PC-9 (cell line): ENCODE measurements around the gene HEXIM1. TPM values are rescaled to one million over a fixed set of nuclear protein-coding genes. Genes with fewer than 3 reads are reported as not detected.

Experiments
- BruUV-seq: library from RNA; stranded (reverse); fragments of 400-500 nt; replicated peaks from 2 replicates; lab custom pipeline; 2021; lab: Mats Ljungman, UMichigan
- CTCF ChIA-PET: fragments of 300-600 bp; sonication (Branson Sonifier 250); formaldehyde crosslinking; loops from one replicate; lab custom pipeline; 2022; ENCODE audit warnings: antibody characterized with exemption; lab: Charles Lee
- POLR2A ChIA-PET: fragments of 300-600 bp; sonication (Branson Sonifier 250); formaldehyde crosslinking; loops from one replicate; lab custom pipeline; 2022; ENCODE audit warnings: antibody characterized with exemption; ENCODE audit not compliant: unreplicated experiment; lab: Charles Lee
- DNase-seq, 2 experiments: peaks; one replicate each; pipeline versions ENCODE4 v3.0.0 to v3.0.0-alpha.2; 2015 to 2022; ENCODE audit warnings: mixed read lengths in 1 of 2
- H2AFZ ChIP-seq: fragments of 200-600 bp; sonication (generic); 2 replicates; pipeline ENCODE4 v1.8.1; 2017; ENCODE audit warnings: antibody characterized with exemption
- H3F3A ChIP-seq: fragments of 200-600 bp; sonication (generic); 2 replicates; pipeline ENCODE4 v1.8.1; 2017; ENCODE audit warnings: antibody characterized with exemption, mild to moderate bottlenecking, low read depth; ENCODE audit not compliant: insufficient read depth
- H3K27ac ChIP-seq: fragments of 200-600 bp; sonication (generic); 2 replicates; pipeline ENCODE4 v1.6.1; 2016; ENCODE audit warnings: mixed run types
- H3K27me3 ChIP-seq: fragments of 200-600 bp; sonication (generic); 2 replicates; pipeline ENCODE4 v1.6.1; 2016; ENCODE audit warnings: low read depth, mixed run types; ENCODE audit not compliant: insufficient read depth
- H3K36me3 ChIP-seq: fragments of 200-600 bp; sonication (generic); 2 replicates; pipeline ENCODE4 v1.6.1; 2016; ENCODE audit warnings: low read depth, mixed run types
- H3K4me1 ChIP-seq: fragments of 200-600 bp; sonication (generic); replicated peaks from 2 replicates; pipeline ENCODE4 v1.6.1; 2016; ENCODE audit warnings: mixed run types; ENCODE audit not compliant: insufficient read depth
- H3K4me2 ChIP-seq: fragments of 200-600 bp; sonication (generic); 2 replicates; pipeline ENCODE4 v1.6.1; 2017; ENCODE audit warnings: mixed run types
- H3K4me3 ChIP-seq: fragments of 200-600 bp; sonication (generic); 2 replicates; pipeline ENCODE4 v1.6.1; 2016; ENCODE audit warnings: mixed run types
- H3K79me2 ChIP-seq: fragments of 200-600 bp; sonication (generic); 2 replicates; pipeline ENCODE4 v1.6.1; 2017; ENCODE audit warnings: low read depth, mixed run types
- H3K9me2 ChIP-seq: fragments of 200-600 bp; sonication (generic); 2 replicates; pipeline ENCODE4 v1.8.1; 2017; ENCODE audit warnings: mild to moderate bottlenecking; ENCODE audit not compliant: insufficient read depth
- H3K9me3 ChIP-seq: fragments of 200-600 bp; sonication (generic); 2 replicates; pipeline ENCODE4 v1.8.1; 2016; ENCODE audit warnings: low read depth; ENCODE audit not compliant: insufficient read depth
- H4K20me1 ChIP-seq: fragments of 200-600 bp; sonication (generic); 2 replicates; pipeline ENCODE4 v1.8.1; 2017; ENCODE audit not compliant: insufficient read depth
- CTCF ChIP-seq: fragments of 200-600 bp; sonication (generic); conservative IDR thresholded peaks from 2 replicates; pipeline ENCODE4 v1.6.1; 2017; ENCODE audit warnings: mixed run types, antibody characterized with exemption, mild to moderate bottlenecking, moderate library complexity
- EZH2 ChIP-seq: fragments of 200-600 bp; sonication (generic); IDR thresholded peaks from 2 replicates; pipeline ENCODE4 v1.8.0; 2017; ENCODE audit warnings: antibody characterized with exemption, low read depth
- intact Hi-C: fragments of 100-400 bp; cut with micrococcal nuclease; formaldehyde crosslinking; loops from one replicate; pipeline ENCODE4 v1.10.0; 2022; ENCODE audit not compliant: unreplicated experiment
- total RNA-seq: library from RNA; stranded (reverse); gene quantifications from 2 replicates; pipeline ENCODE4 v1.2.3, GENCODE V29; 2021

The HEXIM1 gene
- total RNA-seq, 1 experiment from 2014 or later, result 64.9 TPM

DNA sequence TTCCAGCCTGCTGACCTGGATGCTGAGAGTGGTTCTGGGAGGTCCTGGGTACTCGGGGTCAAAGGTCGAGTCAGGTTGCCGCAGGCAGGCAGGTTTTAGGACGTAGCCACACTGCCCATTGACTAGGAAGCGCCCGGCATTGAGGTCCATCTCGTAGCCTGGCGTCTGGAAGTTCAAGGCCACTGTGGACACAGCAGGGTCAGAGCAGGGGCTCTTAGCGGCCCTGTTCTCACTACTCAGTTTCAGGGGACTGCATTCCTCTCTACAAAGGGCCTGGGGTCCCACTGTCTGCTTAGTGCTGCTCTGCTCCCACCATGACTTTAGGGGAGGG is 34.9 kb upstream of the HEXIM1 start:
- Histone ChIP-seq H3K36me3 (no peaks in the 10 kb centered on the region), H3K9me3 (no peaks in the 10 kb centered on the region), H3K27ac (no peak overlapping the region), H3K4me3 (no peak overlapping the region), H3K27me3 (no peaks in the 10 kb centered on the region), H3K4me2 (no peak overlapping the region), H3K9me2 (no peaks in the 10 kb centered on the region), H4K20me1 (no peaks in the 10 kb centered on the region), H3F3A (peaks cover 4% of the 10 kb centered on the region), H3K4me1 (no peaks in the 10 kb centered on the region), H2AFZ (no peak overlapping the region), H3K79me2 (no peaks in the 10 kb centered on the region)
- TF ChIP-seq EZH2 (no peak), CTCF (no peak)
- ChIA-PET POLR2A (no interaction called here), CTCF (no interaction called here)
- BruUV-seq, result no TSS peak
- intact Hi-C loops, result no loop called here
- no peak for DNase-seq

- Histone ChIP-seq H4K20me1 (no peaks in the 10 kb centered on the region), H3K9me3 (no peaks in the 10 kb centered on the region), H3K27ac (no peak overlapping the region), H3K9me2 (no peaks in the 10 kb centered on the region), H3K27me3 (no peaks in the 10 kb centered on the region), H3K4me1 (no peaks in the 10 kb centered on the region), H3K36me3 (no peaks in the 10 kb centered on the region), H3K4me2 (no peak overlapping the region), H3K4me3 (no peak overlapping the region), H3F3A (no peaks in the 10 kb centered on the region), H2AFZ (no peak overlapping the region), H3K79me2 (no peaks in the 10 kb centered on the region)
- no TSS peak for BruUV-seq
- intact Hi-C loops, result no loop called here
- CTCF ChIA-PET, result no interaction called here
- TF ChIP-seq EZH2 (no peak), CTCF (no peak)
- no peak for DNase-seq
- POLR2A ChIA-PET, result no interaction called here
These were observed 34.0 kb upstream of the HEXIM1 start for GRCh38 chr17:45114117-45114932.

GRCh38 chr17:45115015-45115625 is 33.2 kb upstream of the HEXIM1 start:
- no peaks in the 10 kb centered on the region for H4K20me1 ChIP-seq
- H3K27me3 ChIP-seq, result no peaks in the 10 kb centered on the region
- H3K79me2 ChIP-seq, result no peaks in the 10 kb centered on the region
- H3K27ac ChIP-seq, result no peak overlapping the region
- no peak overlapping the region for H3K4me2 ChIP-seq
- H2AFZ ChIP-seq, result no peak overlapping the region
- no peaks in the 10 kb centered on the region for H3K9me2 ChIP-seq
- H3K4me3 ChIP-seq, result no peak overlapping the region
- H3F3A ChIP-seq, result no peaks in the 10 kb centered on the region
- ChIA-PET POLR2A (no interaction called here), CTCF (no interaction called here)
- H3K9me3 ChIP-seq, result no peaks in the 10 kb centered on the region
- intact Hi-C loops, result no loop called here
- no TSS peak for BruUV-seq
- TF ChIP-seq EZH2, result no peak
- no peak for TF ChIP-seq CTCF
- H3K36me3 ChIP-seq, result no peaks in the 10 kb centered on the region
- H3K4me1 ChIP-seq, result no peaks in the 10 kb centered on the region
- DNase-seq, result no peak
